ENCODE results near the gene LRRC47. TPM values are rescaled to one million over a fixed set of nuclear protein-coding genes. Genes with fewer than 3 reads are reported as not detected.

Gene LRRC47
- total and polyA plus RNA-seq, 2 of the 13 experiments (the other 11 are each of a cell fraction or from before 2014, with no cell fraction given) = 18.3 to 52.5 TPM

GRCh38 chr1:3785045-3785444 lies 11.3 kb downstream of the LRRC47 start (continued):
- 0 out of 2 replicates have a peak, but pooled peaks have one; percentile 45 for TF ChIP-seq THAP7 (CRISPR knock-in tag; IDR thresholded peaks at IDR 0.05)
- no peak for TF ChIP-seq ZNF281 (CRISPR knock-in tag; IDR thresholded peaks at IDR 0.05; ENCODE audit: borderline replicate concordance)
- TF ChIP-seq MED1 (CRISPR knock-in tag; IDR thresholded peaks at IDR 0.05) = peak; percentile 39; the same call in 1 of the 2 replicates
- no peak for TF ChIP-seq SETDB1 (CRISPR knock-in tag; IDR thresholded peaks at IDR 0.05; ENCODE audit: borderline replicate concordance)
- TF ChIP-seq ZBTB43 (CRISPR knock-in tag; conservative IDR thresholded peaks at IDR 0.05) = no peak
- no peak for TF ChIP-seq ZNF17 (CRISPR knock-in tag; IDR thresholded peaks at IDR 0.05)
- TF ChIP-seq ZEB1 (IDR thresholded peaks at IDR 0.05; ENCODE audit: insufficient replicate concordance, low read depth) = no peak
- no peak for TF ChIP-seq KDM3A (CRISPR knock-in tag; IDR thresholded peaks at IDR 0.05; ENCODE audit: low read depth)
- TF ChIP-seq EEA1 (CRISPR knock-in tag; IDR thresholded peaks at IDR 0.05; ENCODE audit: borderline replicate concordance) = no peak
- TF ChIP-seq TBX2 (CRISPR knock-in tag; IDR thresholded peaks at IDR 0.05; ENCODE audit: borderline replicate concordance) = 0 out of 2 replicates have a peak, but pooled peaks have one; percentile 27
- peak; percentile 5; the same call in 1 of the 2 replicates for TF ChIP-seq ZFP91 (CRISPR knock-in tag; IDR thresholded peaks at IDR 0.05; ENCODE audit: borderline replicate concordance)
- no peak for TF ChIP-seq ZNF776 (CRISPR knock-in tag; IDR thresholded peaks at IDR 0.05)
- no peak for TF ChIP-seq ZNF225 (CRISPR knock-in tag; IDR thresholded peaks at IDR 0.05)
- TF ChIP-seq AGO2 (optimal IDR thresholded peaks at IDR 0.05; ENCODE audit: low read depth, low read length) = peak; percentile 81
- TF ChIP-seq SNAPC4 (CRISPR knock-in tag; IDR thresholded peaks at IDR 0.05) = no peak
- no peak for TF ChIP-seq CREBL2 (CRISPR knock-in tag; IDR thresholded peaks at IDR 0.05; ENCODE audit: borderline replicate concordance)
- TF ChIP-seq NR2C2 (CRISPR knock-in tag; IDR thresholded peaks at IDR 0.05; ENCODE audit: borderline replicate concordance) = peak; percentile 34; the same call in 1 of the 2 replicates
- TF ChIP-seq ZNF674 (CRISPR knock-in tag; IDR thresholded peaks at IDR 0.05; ENCODE audit: low read depth) = no peak
